ENCODE measurements around the gene GPHB5.
"Not testable (repeated sequence)": the region's sequence is repeated elsewhere in the genome, so short reads cannot be mapped to it uniquely, and the experiment has no call there.

GPHB5 gene, protein sequence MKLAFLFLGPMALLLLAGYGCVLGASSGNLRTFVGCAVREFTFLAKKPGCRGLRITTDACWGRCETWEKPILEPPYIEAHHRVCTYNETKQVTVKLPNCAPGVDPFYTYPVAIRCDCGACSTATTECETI

DNA sequence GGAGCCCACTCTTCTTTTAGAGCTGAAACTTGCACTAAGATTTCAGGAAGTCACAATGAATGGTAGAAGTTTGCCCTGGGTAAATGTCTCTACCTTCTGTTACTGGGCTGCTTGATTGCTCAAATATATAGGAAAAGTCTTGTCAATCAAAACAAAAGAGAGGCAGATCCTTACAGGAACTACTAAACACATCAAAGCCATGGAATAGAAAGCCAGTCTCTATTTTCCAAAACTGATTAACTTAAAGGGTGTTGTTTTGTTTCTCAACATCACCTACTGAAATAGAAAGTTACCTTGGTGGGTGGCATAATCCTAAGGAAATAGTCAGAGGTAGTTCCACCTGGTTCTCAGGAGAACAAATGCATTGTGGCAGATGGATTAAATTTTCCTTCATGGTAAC is at the start of gene GPHB5:
TSS of gene GPHB5 (minus strand) at position 101 of the 400 bp plus-strand sequence. CDS start 1,086 bp downstream, outside the sequence.
- no peak for DNase-seq

DNA sequence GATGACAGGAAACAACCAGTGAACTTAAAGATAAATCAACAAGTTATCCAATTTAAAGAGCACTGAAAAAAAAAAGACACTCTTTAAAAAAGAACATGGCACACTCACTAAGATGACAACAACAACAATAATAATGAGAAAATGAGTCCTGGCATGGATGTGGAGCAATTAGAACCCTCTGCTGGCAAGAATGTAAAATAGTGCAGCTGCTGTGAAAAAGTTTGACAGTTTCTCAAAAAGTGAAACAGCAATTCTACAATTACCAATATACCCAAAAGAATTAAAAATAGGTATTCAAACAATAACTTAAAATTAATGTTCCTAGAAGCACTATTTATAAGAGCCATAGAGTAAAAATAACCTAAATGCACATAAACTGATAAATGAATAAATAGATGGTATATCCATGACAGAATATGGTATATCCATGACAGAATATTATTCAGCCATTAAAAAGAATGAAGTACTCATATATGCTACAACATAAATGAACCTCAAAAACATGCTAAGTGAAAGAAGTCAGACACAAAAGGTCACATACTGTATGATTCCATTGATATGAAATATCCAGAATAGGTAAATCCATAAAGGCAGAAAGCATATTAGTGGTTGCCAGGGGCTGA is 49.1 kb upstream of the GPHB5 start:
- DNase-seq = no peak

DNA sequence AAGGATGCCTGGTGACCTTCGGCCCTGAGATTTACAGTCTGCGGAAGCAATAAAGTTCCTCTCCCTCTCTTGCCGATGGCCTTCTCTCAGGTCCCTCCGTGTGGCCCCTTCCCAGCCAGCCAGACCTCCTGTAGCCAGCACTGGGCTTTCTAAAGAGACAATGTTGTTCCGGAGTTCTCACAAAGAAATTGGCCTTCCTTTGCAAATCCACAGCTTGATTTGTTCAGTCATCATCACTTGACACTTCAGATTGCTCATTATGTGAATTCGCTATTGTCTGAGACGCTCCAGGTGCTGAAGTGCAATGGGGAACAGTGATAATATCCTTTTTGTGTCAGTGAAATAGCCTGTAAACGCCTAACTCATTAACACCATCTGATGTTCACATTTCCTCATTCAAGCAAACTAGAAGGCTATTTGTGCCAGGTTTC is 43.7 kb upstream of the GPHB5 start:
- DNase-seq = no peak

DNA sequence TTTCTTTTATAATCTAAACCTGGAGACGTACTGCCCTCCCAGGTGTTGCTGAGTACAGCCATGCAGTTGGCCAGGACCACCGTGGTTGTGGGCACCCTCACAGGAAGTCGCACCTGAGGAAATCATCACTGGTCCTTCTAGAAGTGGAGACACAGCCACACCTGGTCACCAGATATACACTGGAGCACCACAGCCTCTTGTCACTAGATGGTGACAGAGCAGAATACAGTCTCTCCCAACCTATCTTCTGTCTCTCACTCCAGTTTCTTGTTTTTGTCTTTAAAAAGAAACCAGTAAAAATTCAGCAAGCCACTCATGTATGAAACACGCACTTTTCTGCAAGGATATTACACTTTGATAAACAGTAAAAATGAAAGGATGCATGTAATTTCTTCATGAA is 43.1 kb upstream of the GPHB5 start:
- DNase-seq = no peak

DNA sequence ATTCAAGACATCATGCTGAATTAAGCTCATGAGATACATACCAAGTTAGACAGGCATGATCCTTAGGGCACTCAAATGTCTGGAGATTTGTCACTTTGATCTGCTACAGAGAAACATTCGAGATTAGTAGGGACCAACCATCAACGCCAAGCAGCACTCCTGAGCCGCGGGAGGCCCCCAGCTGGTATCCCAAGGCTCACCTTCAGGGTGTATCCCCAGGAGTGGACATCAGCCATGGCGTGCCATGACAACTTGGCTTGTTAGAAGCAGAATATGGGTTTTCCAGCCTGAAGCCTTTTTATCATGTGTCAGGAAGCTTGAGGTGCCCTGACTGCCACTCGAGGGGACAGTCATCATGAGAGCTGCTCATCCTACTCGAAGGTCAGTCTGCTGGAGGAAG is 39.1 kb upstream of the GPHB5 start:
- DNase-seq = no peak

DNA sequence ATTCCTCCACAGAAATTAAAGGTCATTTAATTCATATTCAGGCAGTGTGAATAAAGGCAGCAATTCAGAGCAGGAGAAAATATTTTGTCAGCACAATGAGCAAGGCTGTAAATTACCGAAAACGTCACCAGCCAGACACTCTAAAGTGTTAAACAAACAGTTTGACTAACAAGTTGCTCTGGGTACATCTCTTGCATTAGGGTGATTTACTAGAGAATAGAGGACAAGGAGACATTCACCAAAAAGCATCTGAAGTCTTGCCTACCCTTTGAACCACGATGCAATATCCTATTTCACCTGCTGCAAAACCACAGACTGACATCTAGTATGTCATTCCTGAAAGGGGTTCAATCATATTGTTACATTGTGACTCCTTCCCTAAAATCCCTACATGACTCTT is 27.1 kb upstream of the GPHB5 start:
- DNase-seq = no peak

DNA sequence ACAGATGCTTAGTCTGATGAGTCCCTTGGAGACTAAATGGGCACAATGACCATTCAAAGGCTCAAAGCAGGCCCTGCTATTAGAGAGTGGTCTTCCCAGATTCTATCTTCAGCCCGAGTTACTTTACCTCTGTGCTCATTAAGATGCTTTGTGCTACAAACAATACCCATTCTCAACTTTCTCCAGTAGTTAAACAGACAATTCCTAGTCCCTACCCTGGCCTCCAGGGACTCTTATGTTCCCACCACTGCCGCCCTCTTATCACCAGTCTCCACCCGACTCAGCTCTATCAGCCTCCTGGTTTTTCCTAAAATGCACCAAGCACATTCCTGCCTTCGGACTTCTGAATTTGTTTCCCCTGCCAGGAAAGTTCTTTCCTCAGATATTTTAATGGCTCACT is 25.6 kb upstream of the GPHB5 start:
- DNase-seq = no peak

DNA sequence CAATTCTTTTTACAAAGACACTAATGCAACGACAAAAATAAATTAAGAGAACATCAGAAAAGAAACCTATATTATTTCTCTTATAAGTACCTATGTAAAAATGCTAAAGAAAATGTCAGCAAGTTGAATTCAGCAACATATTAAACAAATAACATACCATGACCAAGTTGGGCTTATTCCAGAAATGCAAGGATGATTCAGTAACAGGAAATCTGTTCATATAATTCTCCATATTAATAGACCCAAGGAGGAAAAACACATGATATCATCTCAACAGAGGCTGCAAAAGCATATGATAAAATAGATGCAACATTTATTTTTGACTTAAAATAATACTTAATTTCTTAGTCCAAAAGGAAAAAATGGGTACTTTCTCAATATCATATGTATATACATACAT is 25.1 kb upstream of the GPHB5 start:
- DNase-seq = no peak

DNA sequence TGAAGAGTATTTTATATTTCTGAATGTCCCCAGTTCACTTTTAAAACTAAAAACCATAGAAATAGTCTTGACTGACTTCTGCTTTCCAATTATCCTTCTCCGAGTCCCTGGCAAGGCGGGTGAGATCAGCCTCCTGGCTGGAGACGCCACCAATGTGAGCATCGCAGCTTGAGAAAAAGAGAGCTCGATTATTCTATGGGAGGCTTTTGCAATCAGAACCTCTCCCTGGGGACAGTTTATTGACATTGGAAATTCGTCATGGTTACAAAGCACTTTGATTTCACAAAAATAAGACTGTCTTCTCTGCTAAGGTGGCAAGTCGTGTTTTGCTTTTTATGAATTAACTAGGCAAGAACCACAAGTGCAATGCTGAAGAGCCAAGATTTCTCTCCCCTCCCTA is 23.6 kb upstream of the GPHB5 start:
- DNase-seq = no peak

DNA sequence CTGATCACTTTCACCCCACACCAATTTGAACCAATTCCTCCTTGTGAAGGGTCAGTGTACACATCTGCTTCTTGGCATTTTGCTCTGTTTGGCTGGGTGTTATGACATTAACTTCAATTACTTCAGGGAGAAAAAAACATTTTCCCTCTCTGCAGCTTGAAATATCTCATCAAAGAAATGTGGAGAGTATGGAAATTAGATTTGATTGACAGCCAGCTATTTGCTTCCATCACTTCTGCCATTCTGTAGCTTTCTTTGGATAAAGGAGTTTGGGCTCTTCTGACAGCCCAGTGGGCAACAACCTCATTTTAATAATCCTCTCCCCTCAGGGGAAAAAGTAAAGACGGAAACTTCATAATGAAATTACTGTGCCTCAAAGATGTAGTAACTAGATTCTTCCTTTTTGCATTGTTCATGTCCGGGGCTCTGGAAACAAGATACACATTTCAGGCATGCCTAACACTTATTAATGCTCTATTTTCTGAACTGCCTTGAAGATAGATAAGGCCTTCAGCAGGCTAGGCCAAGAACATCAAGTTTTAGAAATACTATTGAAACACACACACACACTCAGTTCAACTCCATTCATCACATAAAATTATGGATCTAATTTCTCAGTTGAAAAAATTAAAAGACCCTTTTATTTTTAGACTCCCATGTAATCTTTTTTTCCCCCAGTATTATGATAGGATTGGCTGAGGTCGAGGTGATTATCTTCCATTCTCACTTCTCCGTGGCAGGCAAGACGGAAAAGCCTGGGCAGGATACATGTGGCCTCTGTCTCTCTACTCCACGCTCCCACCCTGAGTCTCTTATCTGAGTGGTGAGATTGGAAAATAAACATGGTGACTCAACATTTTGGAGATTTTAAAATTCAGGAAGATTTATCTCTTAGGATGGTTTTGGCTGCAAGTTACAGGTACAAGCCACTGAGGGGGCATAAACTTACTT is 10.3 kb upstream of the GPHB5 start:
- no peak for DNase-seq

DNA sequence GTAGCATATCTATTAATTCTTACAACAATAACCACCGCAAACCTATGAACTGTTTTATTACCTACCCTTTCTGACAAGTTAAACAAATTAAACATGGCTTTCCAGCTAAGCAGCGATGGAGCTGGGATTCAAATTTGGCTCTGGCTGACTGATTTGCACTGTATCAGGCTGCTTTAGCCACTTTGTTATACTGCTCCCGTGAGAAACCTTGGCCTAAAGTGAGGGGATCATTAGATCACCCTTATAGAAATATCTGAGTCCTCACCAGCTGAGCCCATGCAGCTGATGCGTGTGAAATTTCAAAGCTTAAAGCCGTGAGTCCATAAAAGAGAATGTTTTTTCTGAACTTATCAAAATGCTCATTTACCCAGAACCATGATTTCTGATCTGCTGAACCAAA is 8.1 kb upstream of the GPHB5 start:
- no peak for DNase-seq

DNA sequence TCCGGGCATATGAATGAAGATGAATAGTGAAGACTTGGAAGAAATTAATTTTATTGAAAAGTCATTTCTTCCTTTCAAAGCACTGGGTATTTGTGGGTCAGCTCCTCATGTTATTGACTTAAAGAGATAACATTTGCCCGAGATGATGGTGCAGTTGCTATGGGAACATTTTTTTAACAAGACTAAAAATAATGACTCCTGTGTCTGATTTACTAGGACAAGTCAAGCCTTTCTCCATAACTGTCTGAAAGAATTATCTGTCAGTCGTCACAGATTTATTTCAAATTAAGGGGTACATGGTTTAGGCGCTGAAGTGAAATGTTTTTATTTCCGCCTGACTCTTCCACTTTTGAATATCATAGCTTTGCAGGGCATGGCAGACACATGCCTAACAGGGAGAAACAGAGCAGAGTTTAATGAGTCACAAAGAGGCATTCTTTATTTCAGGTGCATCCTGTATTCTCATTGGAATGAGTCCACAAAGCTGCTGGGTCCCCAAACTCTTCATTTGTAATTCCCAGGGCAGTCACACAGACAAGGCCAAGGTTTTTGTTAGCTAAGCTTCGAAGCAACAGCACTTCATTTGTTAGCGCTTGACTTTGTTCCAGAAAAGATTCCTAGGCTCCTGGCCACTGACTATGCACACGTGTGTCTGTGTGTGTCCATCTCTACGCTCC is 4.3 kb upstream of the GPHB5 start:
- DNase-seq = no peak

DNA sequence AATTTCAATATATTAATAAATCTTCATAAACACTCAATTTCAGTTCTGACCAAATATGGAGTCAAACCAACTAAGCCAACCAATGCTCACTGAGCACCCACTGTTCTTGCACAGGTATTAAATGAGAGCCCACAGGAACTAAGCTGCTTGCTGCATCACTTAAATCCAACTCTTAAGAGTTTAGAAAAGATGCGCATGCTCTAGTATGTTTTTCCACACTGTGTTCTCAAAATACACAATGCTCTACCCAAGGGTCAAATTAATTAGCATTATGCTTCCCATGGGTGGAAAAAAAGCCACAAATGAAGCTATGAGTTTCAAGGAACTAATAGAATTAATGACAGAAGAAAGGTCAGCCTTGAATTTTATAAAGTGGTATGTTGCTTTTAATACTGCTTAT is 3.7 kb upstream of the GPHB5 start:
- no peak for DNase-seq

DNA sequence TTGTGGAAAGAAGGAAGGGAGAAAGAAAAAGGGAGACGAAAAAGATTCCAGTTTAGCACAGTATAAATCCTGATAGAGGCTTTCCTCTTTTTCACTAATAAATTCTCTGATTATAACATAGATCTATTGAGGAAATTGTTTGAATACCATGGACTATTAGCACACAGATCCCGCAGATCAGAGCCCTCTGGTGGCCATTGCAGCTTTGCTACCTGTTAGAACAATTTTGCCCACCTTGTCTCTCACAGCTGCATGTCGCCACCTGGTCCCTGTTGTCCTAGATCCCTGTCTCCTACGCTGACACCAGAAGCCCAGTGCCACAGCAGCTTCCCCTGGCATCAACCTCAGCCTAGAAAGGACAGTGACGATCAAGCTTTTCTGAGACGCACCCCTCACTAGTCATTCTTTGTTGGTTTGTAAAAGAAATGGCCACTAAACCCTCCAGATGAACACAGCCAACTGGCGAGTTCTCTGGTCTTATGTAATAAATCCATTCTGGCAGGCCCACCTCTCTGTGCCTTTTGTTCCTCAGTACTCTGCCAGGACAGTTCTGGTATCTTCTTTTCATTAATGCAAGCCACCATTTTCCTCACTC is 9.9 kb downstream of the GPHB5 start:
- no peak for DNase-seq

DNA sequence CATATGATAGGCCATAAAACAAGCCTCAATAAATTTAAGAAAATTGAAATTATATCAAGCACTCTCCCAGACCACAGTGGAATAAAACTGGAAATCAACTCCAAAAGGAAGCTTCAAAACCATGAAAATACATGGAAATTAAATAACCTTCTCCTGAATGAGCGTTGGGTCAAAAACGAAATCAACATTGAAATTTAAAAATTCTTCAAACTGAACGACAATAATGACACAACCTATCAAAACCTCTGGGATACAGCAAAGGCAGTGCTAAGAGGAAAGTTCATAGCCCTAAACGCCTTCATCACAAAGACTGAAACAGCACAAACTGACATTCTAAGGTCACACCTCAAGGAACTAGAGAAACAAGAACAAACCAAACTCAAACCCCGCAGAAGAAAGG is 14.3 kb downstream of the GPHB5 start:
- not testable (repeated sequence) for DNase-seq

DNA sequence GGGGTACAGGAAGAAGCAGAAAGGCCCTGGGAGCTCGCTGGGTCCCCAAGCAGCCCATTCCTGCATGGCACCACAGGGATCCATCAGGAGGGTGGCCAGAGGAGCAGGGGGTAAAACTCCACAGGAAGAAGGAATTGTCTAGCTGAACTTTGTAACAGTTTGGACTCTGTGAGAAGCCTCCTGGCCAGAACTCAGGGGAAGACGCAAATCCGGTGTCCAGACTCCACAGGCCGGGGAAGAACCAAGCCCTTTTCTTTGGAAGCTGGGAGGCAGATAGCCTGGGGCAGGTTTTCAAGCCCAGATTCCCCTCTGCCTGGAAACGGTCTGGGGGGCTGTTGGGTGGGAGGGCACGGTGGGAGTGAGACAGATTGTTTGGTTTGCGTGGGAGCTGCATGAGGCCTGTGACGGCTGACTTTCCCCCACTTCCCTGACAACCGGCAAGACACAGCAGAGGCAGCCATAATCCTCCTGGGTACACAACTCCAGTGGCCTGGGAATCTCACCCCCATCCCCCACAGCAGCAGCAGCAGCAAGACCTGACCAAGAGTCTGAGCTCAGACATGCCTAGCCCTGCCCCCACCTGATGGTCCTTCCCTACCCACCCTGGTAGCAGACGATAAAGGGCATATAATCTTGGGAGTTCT is 16.7 kb downstream of the GPHB5 start:
- no peak for DNase-seq

DNA sequence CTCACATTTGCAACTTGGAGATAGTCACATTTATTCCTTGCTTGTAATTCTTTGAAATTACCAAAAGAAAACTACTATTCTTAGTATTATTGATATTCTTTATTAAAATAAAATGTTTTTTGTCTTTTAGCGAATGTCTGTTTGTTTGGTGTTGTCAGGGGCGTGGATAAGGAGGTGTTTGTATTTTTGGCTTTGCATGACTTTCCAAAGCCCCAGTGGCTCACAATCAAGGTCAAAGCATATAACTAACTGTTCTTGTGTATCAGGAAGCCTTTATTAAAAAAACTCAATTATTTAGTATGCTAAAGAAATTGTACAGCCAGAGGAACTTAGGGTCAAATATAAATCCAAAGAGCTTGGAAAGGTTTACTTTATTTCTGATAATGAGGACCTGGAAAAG is 17.9 kb downstream of the GPHB5 start:
- no peak for DNase-seq

DNA sequence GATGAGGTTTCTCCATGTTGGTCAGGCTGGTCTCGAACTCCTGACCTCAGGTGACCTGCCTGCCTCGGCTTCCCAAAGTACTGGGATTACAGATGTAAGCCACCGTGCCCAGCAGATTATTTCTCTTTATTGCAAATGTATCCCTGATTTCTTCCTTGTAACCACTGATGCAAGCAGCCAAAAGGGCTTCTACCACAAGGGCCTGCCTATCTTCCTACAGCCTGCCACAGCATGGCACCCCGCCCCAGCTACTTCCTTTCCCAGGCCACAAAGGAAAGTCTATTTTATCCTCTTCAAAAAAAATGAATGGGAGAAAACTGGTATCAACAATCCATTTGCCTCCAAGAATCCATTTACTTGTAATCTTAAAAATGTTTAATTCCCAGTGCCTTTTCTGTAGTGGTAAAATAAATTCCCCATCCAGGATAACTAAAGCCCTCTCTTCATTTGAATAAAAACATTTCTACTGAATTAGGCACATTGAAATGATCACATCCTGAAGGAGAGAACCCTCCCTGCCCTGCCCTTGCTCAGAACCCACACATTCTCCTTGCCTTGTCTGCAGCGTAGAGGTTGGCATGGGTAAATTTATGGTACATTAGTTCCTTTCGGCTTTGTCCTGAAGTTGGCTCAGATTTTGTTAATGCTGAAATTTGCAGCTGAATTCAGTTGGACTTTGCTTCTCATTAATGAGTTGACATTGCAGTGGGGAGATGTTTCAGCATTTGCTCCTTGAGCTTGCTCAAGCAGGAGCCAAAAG is 19.2 kb downstream of the GPHB5 start:
- no peak for DNase-seq

DNA sequence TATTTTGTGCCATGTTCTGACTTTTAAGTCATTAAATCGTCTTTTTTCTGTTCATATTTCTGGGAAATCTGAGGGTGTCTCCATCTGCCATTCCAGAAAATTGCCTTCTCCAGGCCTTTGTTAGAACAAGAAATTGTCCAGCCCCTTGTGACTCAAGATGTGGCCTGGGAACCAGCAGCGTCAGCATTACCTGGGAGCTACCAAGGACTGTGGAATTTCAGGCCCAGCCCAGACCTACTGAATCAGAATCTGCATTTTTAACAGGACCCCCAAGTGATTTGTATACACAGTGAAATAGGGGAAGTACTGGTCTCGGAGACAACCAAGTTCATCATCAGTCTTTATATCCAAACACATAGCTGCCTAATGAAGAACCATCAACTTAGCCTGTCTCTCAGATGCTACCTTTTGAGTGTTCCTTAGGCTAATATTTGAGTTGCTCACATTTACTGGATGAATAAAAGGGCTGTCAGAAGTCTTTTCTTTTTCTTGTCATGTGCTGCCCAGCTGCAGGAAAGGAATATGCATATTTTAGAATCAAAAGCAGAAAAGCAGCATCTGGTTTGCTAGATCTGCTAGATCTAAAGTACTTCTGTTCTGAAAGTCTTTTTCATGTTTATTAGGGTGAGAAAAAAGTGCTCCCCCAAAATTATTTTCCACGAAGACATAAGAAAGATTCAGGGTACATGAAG is 21.2 kb downstream of the GPHB5 start:
- DNase-seq = no peak

DNA sequence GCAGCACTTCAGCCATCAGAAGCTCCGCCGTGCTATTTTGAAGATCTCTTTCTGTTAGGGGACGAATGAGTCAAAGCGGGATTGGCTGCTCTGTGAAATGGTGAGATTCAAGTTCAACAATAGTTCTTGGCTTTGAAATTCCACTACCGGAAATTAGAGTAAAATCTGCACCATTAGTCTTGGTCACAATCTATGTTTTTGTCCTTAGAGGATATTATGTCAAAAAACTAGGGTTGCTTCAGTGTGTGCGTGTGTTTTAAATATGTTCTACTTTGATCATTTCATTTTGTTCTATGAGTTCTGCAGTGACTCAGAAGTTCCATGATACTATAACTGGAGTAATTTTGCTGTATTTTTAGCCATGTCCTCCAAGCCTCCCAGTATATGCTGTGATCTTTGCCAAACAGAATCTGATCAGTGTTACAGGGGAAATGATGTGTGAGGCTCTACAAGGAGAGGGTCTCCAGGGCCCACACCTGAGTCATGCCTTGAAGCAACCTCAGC is 22.6 kb downstream of the GPHB5 start:
- DNase-seq = no peak

DNA sequence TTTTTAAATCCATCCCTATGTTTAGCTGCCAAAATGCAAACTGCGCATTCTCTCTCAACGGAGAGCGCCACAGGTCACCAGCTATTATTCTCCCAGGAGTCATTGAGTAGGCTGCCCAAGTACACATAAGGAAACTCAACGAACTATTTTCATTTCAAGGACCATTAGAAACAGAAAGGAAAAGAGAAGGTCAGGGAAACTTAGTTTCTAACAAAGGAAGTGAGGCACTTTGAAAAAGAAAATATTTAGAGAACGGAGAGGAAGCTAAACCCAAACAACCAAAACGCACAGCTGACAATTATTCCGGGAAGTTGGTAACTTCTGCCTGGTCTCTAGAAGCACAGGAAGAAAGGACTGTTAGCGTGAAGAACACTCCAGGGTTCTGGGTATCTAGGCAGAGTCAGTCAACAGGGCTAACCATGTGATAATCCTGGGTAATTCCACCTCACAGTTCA is 23.5 kb downstream of the GPHB5 start:
- no peak for DNase-seq
